Panc1 (cell line): Measurements from ENCODE around the gene DLG2. TPM values are rescaled to one million over a fixed set of nuclear protein-coding genes. Genes with fewer than 3 reads are reported as not detected.

Experiments used
- ATAC-seq: fragments of 200-7000 bp; cut with Tn5 transposase; 2 replicates; pipeline ENCODE4 v1.9.1; 2020; ENCODE audit warnings: mild to moderate bottlenecking, moderate library complexity
- BruUV-seq: library from RNA; stranded (reverse); fragments of 400-500 nt; replicated peaks from 2 replicates; lab custom pipeline; 2021; lab: Mats Ljungman, UMichigan
- CTCF ChIA-PET: fragments of 300-600 bp; sonication (Branson Sonifier 250); formaldehyde crosslinking; loops from one replicate; lab custom pipeline; 2022; ENCODE audit warnings: antibody characterized with exemption; lab: Charles Lee
- POLR2A ChIA-PET: fragments of 300-600 bp; sonication (Branson Sonifier 250); formaldehyde crosslinking; loops from one replicate; lab custom pipeline; 2022; ENCODE audit warnings: antibody characterized with exemption; lab: Charles Lee
- DNase-seq: peaks from one replicate; pipeline ENCODE4 v3.0.0-alpha.2; 2010; ENCODE audit warnings: low read depth, low spot score
- H3K27ac ChIP-seq: 2 replicates; pipeline ENCODE4 v1.5.1; 2011; ENCODE audit warnings: mild to moderate bottlenecking, low read length, inconsistent platforms
- H3K27me3 ChIP-seq: fragments of 200-500 bp; sonication (Bioruptor generic); 2 replicates; pipeline ENCODE4 v1.6.0; 2014; ENCODE audit warnings: low read length, inconsistent platforms; ENCODE audit not compliant: control insufficient read depth, insufficient read depth
- H3K36me3 ChIP-seq: fragments of 200-500 bp; sonication (Bioruptor generic); 2 replicates; pipeline ENCODE4 v1.5.1; 2014; ENCODE audit warnings: inconsistent platforms, mild to moderate bottlenecking, low read length, moderate library complexity; ENCODE audit not compliant: control insufficient read depth, insufficient read depth
- H3K4me1 ChIP-seq: 2 replicates; pipeline ENCODE4 v1.5.1; 2011; ENCODE audit warnings: inconsistent platforms, mild to moderate bottlenecking, low read length, moderate library complexity; ENCODE audit not compliant: control insufficient read depth, insufficient read depth
- H3K4me3 ChIP-seq, 2 experiments: 2 replicates each; pipeline ENCODE4 v1.5.1; 2011 to 2012; ENCODE audit warnings: low read depth in 2 of 2, low read length in 2 of 2, mild to moderate bottlenecking in 2 of 2, inconsistent platforms in 1 of 2, moderate library complexity in 1 of 2
- H3K9me3 ChIP-seq: fragments of 200-500 bp; sonication (Bioruptor generic); 2 replicates; pipeline ENCODE4 v1.5.1; 2014; ENCODE audit warnings: low read depth, mild to moderate bottlenecking, inconsistent platforms, low read length, moderate library complexity; ENCODE audit not compliant: control insufficient read depth, insufficient read depth
- POLR2AphosphoS5 ChIP-seq: IDR thresholded peaks from 2 replicates; pipeline ENCODE4 v1.6.1; 2012; ENCODE audit warnings: mild to moderate bottlenecking, low read depth, low read length, moderate library complexity
- SIN3A ChIP-seq: IDR thresholded peaks from 2 replicates; pipeline ENCODE4 v1.6.1; 2012; ENCODE audit warnings: low read depth, mild to moderate bottlenecking, low read length, moderate library complexity, borderline replicate concordance; ENCODE audit not compliant: insufficient read depth
- TCF7L2 ChIP-seq: IDR thresholded peaks from 2 replicates; pipeline ENCODE4 v1.6.1; 2011; ENCODE audit warnings: mild to moderate bottlenecking, low read depth, low read length, inconsistent platforms
- in situ Hi-C: cut with HindIII; loops from 2 replicates; pipeline ENCODE4 v1.10.0; 2016; ENCODE audit warnings: low sequenced_read_pairs, low pct_unique_long_range_greater_than_20kb
- intact Hi-C: fragments of 100-400 bp; cut with micrococcal nuclease; formaldehyde crosslinking; loops from one replicate; pipeline ENCODE4 v1.10.0; 2022; ENCODE audit not compliant: unreplicated experiment
- total RNA-seq: library from RNA; stranded (reverse); gene quantifications from one replicate; pipeline ENCODE4 v1.2.1, GENCODE V29; 2021; ENCODE audit not compliant: unreplicated experiment
- TF ChIP-seq, protein P1 (sequence below): fragments of 450-650 bp; IDR thresholded peaks from 2 replicates; pipeline ENCODE4 v1.5.1; 2017; ENCODE audit warnings: mild to moderate bottlenecking
- TF ChIP-seq, protein P2 (sequence below), 2 experiments: IDR thresholded peaks; 2 replicates each; pipeline ENCODE4 v1.6.1; 2011 to 2012; ENCODE audit warnings: low read depth in 2 of 2, control low read depth in 1 of 2, low read length in 1 of 2, mild to moderate bottlenecking in 1 of 2, moderate library complexity in 1 of 2; ENCODE audit not compliant: insufficient read depth in 1 of 2

The DLG2 gene
- total RNA-seq, 1 experiment from 2014 or later: 4.2 TPM

DNA sequence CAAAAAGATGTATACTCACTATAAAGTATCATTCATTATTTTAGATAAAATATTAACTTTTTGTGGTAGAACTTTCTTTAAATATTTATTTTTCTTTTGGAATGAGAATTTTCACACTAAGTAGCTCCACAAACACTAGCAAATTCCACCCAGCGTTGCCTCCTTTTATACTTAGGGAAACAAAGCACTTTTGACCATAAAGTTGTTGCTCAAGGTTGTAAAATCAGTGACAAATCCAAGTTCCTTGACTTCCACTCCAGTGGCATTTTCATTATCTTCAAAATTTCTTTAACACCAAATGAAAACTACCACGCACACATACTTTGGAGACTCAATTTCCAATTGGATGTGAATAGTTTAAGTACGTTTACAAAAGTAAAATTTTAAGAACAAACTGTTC is 431.2 kb downstream of the DLG2 start:
- intact Hi-C loops (no loop called here), in situ Hi-C loops (no loop called here)
- Histone ChIP-seq H3K36me3 (no peaks in the 10 kb centered on the region), H3K4me3 (no peak overlapping the region), H3K27me3 (no peaks in the 10 kb centered on the region), H3K27ac (no peak overlapping the region), H3K9me3 (no peaks in the 10 kb centered on the region), H3K4me1 (no peaks in the 10 kb centered on the region)
- ChIA-PET CTCF (no interaction called here), POLR2A (no interaction called here)
- ATAC-seq (no peak), DNase-seq (no peak)
- TF ChIP-seq SIN3A: no peak
- no peak for TF ChIP-seq TCF7L2
- no peak for TF ChIP-seq POLR2AphosphoS5
- TF ChIP-seq, protein P1, sequence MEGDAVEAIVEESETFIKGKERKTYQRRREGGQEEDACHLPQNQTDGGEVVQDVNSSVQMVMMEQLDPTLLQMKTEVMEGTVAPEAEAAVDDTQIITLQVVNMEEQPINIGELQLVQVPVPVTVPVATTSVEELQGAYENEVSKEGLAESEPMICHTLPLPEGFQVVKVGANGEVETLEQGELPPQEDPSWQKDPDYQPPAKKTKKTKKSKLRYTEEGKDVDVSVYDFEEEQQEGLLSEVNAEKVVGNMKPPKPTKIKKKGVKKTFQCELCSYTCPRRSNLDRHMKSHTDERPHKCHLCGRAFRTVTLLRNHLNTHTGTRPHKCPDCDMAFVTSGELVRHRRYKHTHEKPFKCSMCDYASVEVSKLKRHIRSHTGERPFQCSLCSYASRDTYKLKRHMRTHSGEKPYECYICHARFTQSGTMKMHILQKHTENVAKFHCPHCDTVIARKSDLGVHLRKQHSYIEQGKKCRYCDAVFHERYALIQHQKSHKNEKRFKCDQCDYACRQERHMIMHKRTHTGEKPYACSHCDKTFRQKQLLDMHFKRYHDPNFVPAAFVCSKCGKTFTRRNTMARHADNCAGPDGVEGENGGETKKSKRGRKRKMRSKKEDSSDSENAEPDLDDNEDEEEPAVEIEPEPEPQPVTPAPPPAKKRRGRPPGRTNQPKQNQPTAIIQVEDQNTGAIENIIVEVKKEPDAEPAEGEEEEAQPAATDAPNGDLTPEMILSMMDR: no peak
- TF ChIP-seq, protein P2, sequence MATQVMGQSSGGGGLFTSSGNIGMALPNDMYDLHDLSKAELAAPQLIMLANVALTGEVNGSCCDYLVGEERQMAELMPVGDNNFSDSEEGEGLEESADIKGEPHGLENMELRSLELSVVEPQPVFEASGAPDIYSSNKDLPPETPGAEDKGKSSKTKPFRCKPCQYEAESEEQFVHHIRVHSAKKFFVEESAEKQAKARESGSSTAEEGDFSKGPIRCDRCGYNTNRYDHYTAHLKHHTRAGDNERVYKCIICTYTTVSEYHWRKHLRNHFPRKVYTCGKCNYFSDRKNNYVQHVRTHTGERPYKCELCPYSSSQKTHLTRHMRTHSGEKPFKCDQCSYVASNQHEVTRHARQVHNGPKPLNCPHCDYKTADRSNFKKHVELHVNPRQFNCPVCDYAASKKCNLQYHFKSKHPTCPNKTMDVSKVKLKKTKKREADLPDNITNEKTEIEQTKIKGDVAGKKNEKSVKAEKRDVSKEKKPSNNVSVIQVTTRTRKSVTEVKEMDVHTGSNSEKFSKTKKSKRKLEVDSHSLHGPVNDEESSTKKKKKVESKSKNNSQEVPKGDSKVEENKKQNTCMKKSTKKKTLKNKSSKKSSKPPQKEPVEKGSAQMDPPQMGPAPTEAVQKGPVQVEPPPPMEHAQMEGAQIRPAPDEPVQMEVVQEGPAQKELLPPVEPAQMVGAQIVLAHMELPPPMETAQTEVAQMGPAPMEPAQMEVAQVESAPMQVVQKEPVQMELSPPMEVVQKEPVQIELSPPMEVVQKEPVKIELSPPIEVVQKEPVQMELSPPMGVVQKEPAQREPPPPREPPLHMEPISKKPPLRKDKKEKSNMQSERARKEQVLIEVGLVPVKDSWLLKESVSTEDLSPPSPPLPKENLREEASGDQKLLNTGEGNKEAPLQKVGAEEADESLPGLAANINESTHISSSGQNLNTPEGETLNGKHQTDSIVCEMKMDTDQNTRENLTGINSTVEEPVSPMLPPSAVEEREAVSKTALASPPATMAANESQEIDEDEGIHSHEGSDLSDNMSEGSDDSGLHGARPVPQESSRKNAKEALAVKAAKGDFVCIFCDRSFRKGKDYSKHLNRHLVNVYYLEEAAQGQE (IDR thresholded peaks at IDR 0.05; ENCODE audit: insufficient read depth in 1 of 2, low read depth in 2 of 2, low read length in 1 of 2): no peak
- no TSS peak for BruUV-seq

DNA sequence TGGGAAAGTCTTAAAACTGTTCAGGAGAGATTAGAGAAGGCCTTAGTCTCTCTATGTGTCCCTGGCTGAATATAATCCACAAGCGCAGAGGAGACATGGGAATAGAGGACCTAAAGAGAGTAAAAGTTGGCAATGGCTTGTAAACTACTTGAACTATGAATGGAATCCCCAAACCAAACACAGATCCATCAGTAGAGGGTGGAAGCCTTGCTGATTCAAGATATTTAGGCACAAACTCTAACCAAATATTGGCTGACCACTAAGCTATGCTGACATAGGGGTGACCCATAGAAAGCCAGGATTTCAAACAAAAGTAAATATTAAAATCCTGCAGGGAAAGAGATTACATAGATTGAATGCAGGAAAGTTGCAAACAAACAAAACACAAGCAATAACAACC is 439.2 kb downstream of the DLG2 start:
- TF ChIP-seq, protein P2 (IDR thresholded peaks at IDR 0.05; ENCODE audit: insufficient read depth in 1 of 2, low read depth in 2 of 2, low read length in 1 of 2): no peak
- no peak for TF ChIP-seq POLR2AphosphoS5
- TF ChIP-seq SIN3A: no peak
- TF ChIP-seq, protein P1: no peak
- no peak for TF ChIP-seq TCF7L2
- in situ Hi-C loops (no loop called here), intact Hi-C loops (no loop called here)
- no peak for DNase-seq
- Histone ChIP-seq H3K4me3 (no peak overlapping the region), H3K27ac (no peak overlapping the region), H3K9me3 (no peaks in the 10 kb centered on the region), H3K36me3 (no peaks in the 10 kb centered on the region), H3K27me3 (no peaks in the 10 kb centered on the region), H3K4me1 (no peaks in the 10 kb centered on the region)
- CTCF ChIA-PET: interaction anchor here (0.7 kb wide), 1 partner anchor 176 kb away, joined by 3 read pairs; no protein-coding TSS in a partner anchor
- BruUV-seq: no TSS peak
- no peak for ATAC-seq
- POLR2A ChIA-PET: no interaction called here
